Kidney tubule cell (primary cell): Measurements from ENCODE around the gene GABRG3.

Source experiments
- DNase-seq: peaks from one replicate; pipeline ENCODE4 v3.0.0-alpha.2; 2018; ENCODE audit warnings: low spot score

GABRG3 gene

GRCh38 chr15:27466758-27467157 is 495.8 kb downstream of the GABRG3 start:
- DNase-seq: no peak

GRCh38 chr15:27468151-27468591 is 497.2 kb downstream of the GABRG3 start:
- DNase-seq: no peak

- no peak for DNase-seq
Measured at GRCh38 chr15:27473845-27474244, 502.9 kb downstream of the GABRG3 start.

GRCh38 chr15:27475395-27475794 is 504.4 kb downstream of the GABRG3 start:
- DNase-seq: no peak

- peak; percentile 79 for DNase-seq
Measured at GRCh38 chr15:27479296-27480140, 508.5 kb downstream of the GABRG3 start.

GRCh38 chr15:27480141-27480530 is 509.2 kb downstream of the GABRG3 start:
- no peak for DNase-seq

GRCh38 chr15:27480642-27481041 is 509.7 kb downstream of the GABRG3 start:
- DNase-seq: no peak

- DNase-seq: no peak
Measured at GRCh38 chr15:27481768-27482167, 510.8 kb downstream of the GABRG3 start.

GRCh38 chr15:27482287-27482686 is 511.3 kb downstream of the GABRG3 start:
- DNase-seq: no peak

- no peak for DNase-seq
Measured at GRCh38 chr15:27483124-27483523, 512.1 kb downstream of the GABRG3 start.

GRCh38 chr15:27485265-27485664 is 514.3 kb downstream of the GABRG3 start:
- no peak for DNase-seq

GRCh38 chr15:27486051-27486450 is 515.1 kb downstream of the GABRG3 start:
- DNase-seq: no peak

GRCh38 chr15:27486683-27487647 is 516.0 kb downstream of the GABRG3 start:
- DNase-seq: no peak

GRCh38 chr15:27487846-27488245 is 516.9 kb downstream of the GABRG3 start:
- DNase-seq: no peak

GRCh38 chr15:27490867-27491595 is 520.0 kb downstream of the GABRG3 start:
- DNase-seq: peak; percentile 93

GRCh38 chr15:27491666-27492621 is 521.0 kb downstream of the GABRG3 start:
- peak; percentile 69 for DNase-seq

GRCh38 chr15:27495963-27496459 is 525.0 kb downstream of the GABRG3 start:
- no peak for DNase-seq

GRCh38 chr15:27498700-27499099 is 527.7 kb downstream of the GABRG3 start:
- DNase-seq: no peak

GRCh38 chr15:27499191-27499590 is 528.2 kb downstream of the GABRG3 start:
- no peak for DNase-seq

GRCh38 chr15:27499719-27500118 is 528.7 kb downstream of the GABRG3 start:
- DNase-seq: no peak

GRCh38 chr15:27500206-27500605 is 529.2 kb downstream of the GABRG3 start:
- no peak for DNase-seq
